GM19455 (cell line): ENCODE data around the gene FIBP.

ENCODE experiments used
- ATAC-seq: cut with Tn5 transposase; IDR thresholded peaks from one replicate; pipeline ENCODE4 v1.9.1; 2021; ENCODE audit not compliant: unreplicated experiment

The FIBP gene

GRCh38 chr11:65871811-65872548, 16.3 kb downstream of the FIBP start:
- ATAC-seq = no peak

- ATAC-seq = no peak
These were observed 17.3 kb downstream of the FIBP start for GRCh38 chr11:65870706-65871681.

- ATAC-seq = no peak
These were observed 18.0 kb downstream of the FIBP start for GRCh38 chr11:65870307-65870658.

GRCh38 chr11:65869643-65870306, 18.5 kb downstream of the FIBP start:
- no peak for ATAC-seq

GRCh38 chr11:65868907-65869306, 19.4 kb downstream of the FIBP start:
- ATAC-seq = no peak

- no peak for ATAC-seq
These were observed 20.1 kb downstream of the FIBP start for GRCh38 chr11:65868076-65868667.

- ATAC-seq = no peak
These were observed 20.8 kb downstream of the FIBP start for GRCh38 chr11:65867284-65868071.

GRCh38 chr11:65866509-65867283, 21.6 kb downstream of the FIBP start:
- ATAC-seq = no peak

GRCh38 chr11:65865550-65866172, 22.6 kb downstream of the FIBP start:
- no peak for ATAC-seq

GRCh38 chr11:65864706-65865471, 23.4 kb downstream of the FIBP start:
- ATAC-seq = no peak

GRCh38 chr11:65863889-65864705, 24.2 kb downstream of the FIBP start:
- no peak for ATAC-seq

GRCh38 chr11:65862941-65863888, 25.1 kb downstream of the FIBP start:
- ATAC-seq = no peak

GRCh38 chr11:65862191-65862735, 26.0 kb downstream of the FIBP start:
- ATAC-seq = no peak

- no peak for ATAC-seq
These were observed 26.6 kb downstream of the FIBP start for GRCh38 chr11:65861533-65862183.

- no peak for ATAC-seq
These were observed 27.1 kb downstream of the FIBP start for GRCh38 chr11:65861165-65861505.
